Limb (tissue), 2 donors: Measurements from ENCODE around the gene TSPEAR.

Experiments used
- DNase-seq, 2 donors: peaks; one replicate each; pipeline ENCODE4 v3.0.0-alpha.2; 2016; ENCODE audit errors: extremely low spot score in 2 of 2

Gene TSPEAR

GRCh38 chr21:44741921-44742320, 30.5 kb upstream of the TSPEAR start:
- no peak for DNase-seq

GRCh38 chr21:44740742-44741141, 29.4 kb upstream of the TSPEAR start:
- DNase-seq: no peak

- no peak for DNase-seq
Observed at GRCh38 chr21:44739316-44739715, 27.9 kb upstream of the TSPEAR start.

- no peak for DNase-seq
Observed at GRCh38 chr21:44738621-44739020, 27.2 kb upstream of the TSPEAR start.

GRCh38 chr21:44737706-44738354, 26.5 kb upstream of the TSPEAR start:
- DNase-seq: no peak

- no peak for DNase-seq
Observed at GRCh38 chr21:44736291-44737004, 25.1 kb upstream of the TSPEAR start.

- no peak for DNase-seq
Observed at GRCh38 chr21:44735821-44736220, 24.4 kb upstream of the TSPEAR start.

- no peak for DNase-seq
Observed at GRCh38 chr21:44734841-44735240, 23.5 kb upstream of the TSPEAR start.

- DNase-seq: no peak
Observed at GRCh38 chr21:44734026-44734745, 22.8 kb upstream of the TSPEAR start.

- no peak for DNase-seq
Observed at GRCh38 chr21:44732956-44733355, 21.6 kb upstream of the TSPEAR start.

GRCh38 chr21:44732263-44732662, 20.9 kb upstream of the TSPEAR start:
- DNase-seq: no peak

- no peak for DNase-seq
Observed at GRCh38 chr21:44730951-44731579, 19.7 kb upstream of the TSPEAR start.

GRCh38 chr21:44730028-44730395, 18.6 kb upstream of the TSPEAR start:
- DNase-seq: no peak

GRCh38 chr21:44729336-44730027, 18.1 kb upstream of the TSPEAR start:
- DNase-seq: no peak

- no peak for DNase-seq
Observed at GRCh38 chr21:44728716-44729115, 17.3 kb upstream of the TSPEAR start.

- no peak for DNase-seq
Observed at GRCh38 chr21:44727757-44728156, 16.4 kb upstream of the TSPEAR start.

GRCh38 chr21:44727321-44727720, 15.9 kb upstream of the TSPEAR start:
- DNase-seq: no peak

GRCh38 chr21:44726826-44727225, 15.5 kb upstream of the TSPEAR start:
- DNase-seq: no peak

- no peak for DNase-seq
Observed at GRCh38 chr21:44724926-44725325, 13.6 kb upstream of the TSPEAR start.

GRCh38 chr21:44724196-44724595, 12.8 kb upstream of the TSPEAR start:
- DNase-seq: no peak
